Stimulated activated naive B cell treated with anti-CD40 and anti-IgM and Interleukin-4, amounts not matched to agents 10 μg/mL and 1 μg/mL and 100 μg/mL, for 72 hours (primary cell): ENCODE results near the gene APOL5.
"Not testable (repeated sequence)": the region's sequence is repeated elsewhere in the genome, so short reads cannot be mapped to it uniquely, and the experiment has no call there.

Experiments used
- ATAC-seq, 2 donors: fragments of 150-1000 bp; cut with Tn5 transposase; replicated peaks; 2 replicates each; pipeline ENCODE4 v1.10.0; 2021; ENCODE audit warnings: moderate library complexity in 1 of 2
- DNase-seq: peaks from one replicate; pipeline ENCODE4 v3.0.0; 2021
- H3K27ac Mint-ChIP-seq: one replicate; pipeline ENCODE4 v1.8.0; 2022; ENCODE audit warnings: mild to moderate bottlenecking, mixed read lengths
- H3K27me3 Mint-ChIP-seq, 2 donors: one replicate each; pipeline ENCODE4 v1.8.0; 2022; ENCODE audit warnings: mixed read lengths in 2 of 2
- H3K36me3 Mint-ChIP-seq, 2 donors: one replicate each; pipeline ENCODE4 v1.8.0; 2022; ENCODE audit warnings: mixed read lengths in 2 of 2, mild to moderate bottlenecking in 1 of 2
- H3K4me1 Mint-ChIP-seq, 2 donors: one replicate each; pipeline ENCODE4 v1.8.0; 2022; ENCODE audit warnings: mixed read lengths in 2 of 2, mild to moderate bottlenecking in 1 of 2
- H3K4me3 Mint-ChIP-seq, 2 donors: one replicate each; pipeline ENCODE4 v1.8.0; 2022; ENCODE audit warnings: mild to moderate bottlenecking in 2 of 2, mixed read lengths in 2 of 2, moderate library complexity in 1 of 2
- H3K9me3 Mint-ChIP-seq, 2 donors: one replicate each; pipeline ENCODE4 v1.8.0; 2022; ENCODE audit warnings: mixed read lengths in 2 of 2, mild to moderate bottlenecking in 1 of 2

The APOL5 gene

GRCh38 chr22:35688913-35689675, 28.6 kb upstream of the APOL5 start:
- ATAC-seq (no peak), DNase-seq (no peak)
- H3K4me3 Mint-ChIP-seq = no peak overlapping the region
- peaks cover 0 to 2% of the 10 kb centered on the region in 2 donors for H3K9me3 Mint-ChIP-seq
- peaks cover 13 to 16% of the 10 kb centered on the region in 2 donors for H3K4me1 Mint-ChIP-seq
- H3K36me3 Mint-ChIP-seq = no peaks in the 10 kb centered on the region
- no peak overlapping the region for H3K27ac Mint-ChIP-seq
- H3K27me3 Mint-ChIP-seq = peaks cover 9 to 25% of the 10 kb centered on the region in 2 donors

DNA sequence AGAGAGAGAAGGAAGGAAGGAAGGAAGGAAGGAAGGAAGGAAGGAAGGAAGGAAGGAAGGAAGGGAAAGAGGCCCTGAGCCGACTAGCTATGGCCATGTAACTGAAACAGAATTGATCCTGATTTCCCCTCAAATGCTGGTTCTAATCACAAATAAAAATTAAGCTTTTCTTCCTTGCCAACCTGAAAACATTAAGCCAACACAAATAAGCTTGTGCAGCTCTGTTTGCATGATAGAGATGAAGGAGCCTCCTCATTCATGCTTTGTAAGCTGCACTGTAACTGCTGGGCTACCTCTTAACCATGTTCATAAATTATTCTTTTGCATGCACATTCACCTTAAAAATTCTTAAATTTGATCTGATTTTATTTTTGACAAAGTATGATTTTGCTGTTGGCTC, 27.7 kb upstream of the APOL5 start:
- Mint-ChIP-seq H3K4me3 (no peak overlapping the region), H3K27me3 (peaks cover 9 to 25% of the 10 kb centered on the region in 2 donors), H3K27ac (no peak overlapping the region), H3K36me3 (no peaks in the 10 kb centered on the region), H3K4me1 (peaks cover 13 to 16% of the 10 kb centered on the region in 2 donors), H3K9me3 (peaks cover 0 to 2% of the 10 kb centered on the region in 2 donors)
- ATAC-seq (no peak), DNase-seq (no peak)

- H3K4me1 Mint-ChIP-seq = no peaks in the 10 kb centered on the region
- DNase-seq (no peak), ATAC-seq (no peak)
- peaks cover 13 to 17% of the 10 kb centered on the region in 2 donors for H3K27me3 Mint-ChIP-seq
- no peaks in the 10 kb centered on the region for H3K9me3 Mint-ChIP-seq
- H3K27ac Mint-ChIP-seq = no peak overlapping the region
- H3K36me3 Mint-ChIP-seq = no peaks in the 10 kb centered on the region
- H3K4me3 Mint-ChIP-seq = no peak overlapping the region
Measured at GRCh38 chr22:35695202-35695601, 22.5 kb upstream of the APOL5 start.

- ATAC-seq = peak in 1 of 2 donors; percentile 23
- no peak for DNase-seq
- no peaks in the 10 kb centered on the region for H3K36me3 Mint-ChIP-seq
Measured at GRCh38 chr22:35697142-35697541, 20.5 kb upstream of the APOL5 start.

DNA sequence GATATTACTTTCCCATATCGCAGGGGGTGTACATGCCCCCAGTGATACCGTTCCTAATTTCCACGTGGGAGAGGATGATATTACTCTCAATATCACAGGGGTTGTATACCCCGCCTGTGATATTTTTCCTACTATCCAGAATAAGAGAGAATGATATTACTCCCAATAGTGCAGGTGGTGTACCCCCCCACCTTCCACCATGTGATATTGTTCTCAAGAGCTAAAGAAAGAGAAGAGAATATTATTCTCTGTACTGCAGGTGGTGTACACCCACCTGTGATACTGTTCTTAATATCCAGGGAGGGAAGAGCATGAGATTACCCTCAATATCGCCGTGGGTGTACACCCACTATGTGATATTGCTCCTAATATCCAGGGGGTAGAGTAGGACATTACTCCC, 17.8 kb upstream of the APOL5 start:
- not testable (repeated sequence) for H3K27me3 Mint-ChIP-seq, DNase-seq, H3K27ac Mint-ChIP-seq, H3K9me3 Mint-ChIP-seq, H3K36me3 Mint-ChIP-seq, H3K4me3 Mint-ChIP-seq, H3K4me1 Mint-ChIP-seq
- peak in 1 of 2 donors; percentile 57 for ATAC-seq

More at GRCh38 chr22:35697142-35697541, 20.5 kb upstream of the APOL5 start:
- no peaks in the 10 kb centered on the region for H3K9me3 Mint-ChIP-seq
- H3K4me1 Mint-ChIP-seq = no peaks in the 10 kb centered on the region
- no peak overlapping the region for H3K27ac Mint-ChIP-seq
- H3K27me3 Mint-ChIP-seq = peaks cover 5 to 11% of the 10 kb centered on the region in 2 donors
- no peak overlapping the region for H3K4me3 Mint-ChIP-seq

DNA sequence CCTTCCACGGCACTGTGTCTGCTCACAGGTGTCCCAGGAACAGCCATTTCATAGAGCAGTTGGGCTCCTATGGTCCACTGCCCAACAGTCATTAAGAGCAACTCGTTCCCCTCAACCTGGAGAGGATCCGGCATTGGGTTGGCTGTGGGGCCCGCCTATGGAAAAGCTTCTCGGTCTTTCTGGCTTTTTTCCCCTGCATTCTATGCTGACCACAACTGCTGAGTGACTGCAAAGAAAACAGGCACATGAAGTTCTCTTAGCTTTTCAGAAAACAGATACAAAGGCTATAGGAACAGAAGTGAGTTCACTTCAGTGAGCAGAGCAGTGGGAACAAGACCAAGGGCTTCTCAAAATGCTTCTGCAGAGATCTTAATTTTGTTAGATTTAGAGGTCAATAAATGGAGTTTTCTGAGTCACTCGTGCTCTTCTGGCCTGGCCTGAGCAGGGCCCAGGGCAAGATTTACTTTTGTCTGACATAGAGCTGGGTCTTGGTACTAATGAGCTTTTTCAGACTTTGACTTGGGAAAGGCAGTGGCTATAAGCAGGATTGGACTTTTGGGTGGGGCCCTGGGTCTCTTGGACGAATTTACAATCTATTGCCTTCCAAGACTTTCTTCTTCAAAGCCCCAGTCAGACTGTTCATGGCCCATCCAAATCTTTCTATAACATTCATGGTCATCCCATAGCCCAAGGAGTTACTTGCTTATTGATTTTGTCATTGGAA, 13.6 kb upstream of the APOL5 start:
- H3K4me1 Mint-ChIP-seq = no peaks in the 10 kb centered on the region
- H3K27ac Mint-ChIP-seq = no peak overlapping the region
- no peaks in the 10 kb centered on the region for H3K9me3 Mint-ChIP-seq
- DNase-seq (no peak), ATAC-seq (no peak)
- peaks cover 8 to 11% of the 10 kb centered on the region in 2 donors for H3K27me3 Mint-ChIP-seq
- no peaks in the 10 kb centered on the region for H3K36me3 Mint-ChIP-seq
- H3K4me3 Mint-ChIP-seq = no peak overlapping the region

- no peak overlapping the region for H3K4me3 Mint-ChIP-seq
- DNase-seq (no peak), ATAC-seq (no peak)
- no peaks in the 10 kb centered on the region for H3K4me1 Mint-ChIP-seq
- peaks cover 8 to 11% of the 10 kb centered on the region in 2 donors for H3K27me3 Mint-ChIP-seq
- no peak overlapping the region for H3K27ac Mint-ChIP-seq
- H3K9me3 Mint-ChIP-seq = no peaks in the 10 kb centered on the region
- no peaks in the 10 kb centered on the region for H3K36me3 Mint-ChIP-seq
Measured at GRCh38 chr22:35705141-35705540, 12.5 kb upstream of the APOL5 start.

- no peak overlapping the region for H3K27ac Mint-ChIP-seq
- peaks cover 19 to 21% of the 10 kb centered on the region in 2 donors for H3K27me3 Mint-ChIP-seq
- H3K36me3 Mint-ChIP-seq = peaks cover 4 to 8% of the 10 kb centered on the region in 2 donors
- H3K4me1 Mint-ChIP-seq = no peaks in the 10 kb centered on the region
- no peak for DNase-seq
- H3K4me3 Mint-ChIP-seq = no peak overlapping the region
- no peak for ATAC-seq
- peaks cover 6 to 8% of the 10 kb centered on the region in 2 donors for H3K9me3 Mint-ChIP-seq
Measured at GRCh38 chr22:35708453-35708852, 9.2 kb upstream of the APOL5 start.

DNA sequence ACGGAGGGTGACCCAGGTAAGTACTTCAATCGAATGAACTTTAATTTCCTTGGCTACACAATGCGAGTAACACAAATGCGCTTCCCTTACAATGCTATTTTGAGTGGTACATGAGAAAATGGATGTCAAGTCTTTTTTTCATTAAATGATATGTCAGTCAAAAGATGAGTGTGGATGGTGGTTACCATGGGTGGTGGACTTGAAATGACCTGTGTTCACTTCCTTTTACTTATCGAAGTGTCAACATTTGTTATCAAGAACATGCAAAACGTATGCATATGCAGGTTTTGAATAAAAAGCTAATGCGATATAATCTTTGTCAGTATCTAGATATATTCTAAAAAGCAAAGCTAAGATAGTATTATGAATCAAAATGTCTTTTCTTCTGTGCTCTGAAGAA, 8.8 kb upstream of the APOL5 start:
- no peak overlapping the region for H3K4me3 Mint-ChIP-seq
- DNase-seq (no peak), ATAC-seq (no peak)
- peaks cover 24 to 26% of the 10 kb centered on the region in 2 donors for H3K27me3 Mint-ChIP-seq
- H3K9me3 Mint-ChIP-seq = peaks cover 7 to 12% of the 10 kb centered on the region in 2 donors
- H3K27ac Mint-ChIP-seq = no peak overlapping the region
- peaks cover 5 to 11% of the 10 kb centered on the region in 2 donors for H3K36me3 Mint-ChIP-seq
- no peaks in the 10 kb centered on the region for H3K4me1 Mint-ChIP-seq

GRCh38 chr22:35711336-35711735, 6.3 kb upstream of the APOL5 start:
- no peak overlapping the region for H3K4me3 Mint-ChIP-seq
- peaks cover 5 to 11% of the 10 kb centered on the region in 2 donors for H3K36me3 Mint-ChIP-seq
- H3K4me1 Mint-ChIP-seq = no peaks in the 10 kb centered on the region
- ATAC-seq = no peak
- DNase-seq = no peak
- no peak overlapping the region for H3K27ac Mint-ChIP-seq
- H3K27me3 Mint-ChIP-seq = peaks cover 34 to 39% of the 10 kb centered on the region in 2 donors
- H3K9me3 Mint-ChIP-seq = peaks cover 7 to 12% of the 10 kb centered on the region in 2 donors

- Mint-ChIP-seq H3K27me3 (peaks cover 32 to 35% of the 10 kb centered on the region in 2 donors), H3K4me1 (no peaks in the 10 kb centered on the region), H3K9me3 (peaks cover 7 to 12% of the 10 kb centered on the region in 2 donors), H3K36me3 (peaks cover 5 to 11% of the 10 kb centered on the region in 2 donors), H3K27ac (no peak overlapping the region), H3K4me3 (no peak overlapping the region)
- ATAC-seq = no peak
- no peak for DNase-seq
Measured at GRCh38 chr22:35712672-35713071, 5.0 kb upstream of the APOL5 start.

DNA sequence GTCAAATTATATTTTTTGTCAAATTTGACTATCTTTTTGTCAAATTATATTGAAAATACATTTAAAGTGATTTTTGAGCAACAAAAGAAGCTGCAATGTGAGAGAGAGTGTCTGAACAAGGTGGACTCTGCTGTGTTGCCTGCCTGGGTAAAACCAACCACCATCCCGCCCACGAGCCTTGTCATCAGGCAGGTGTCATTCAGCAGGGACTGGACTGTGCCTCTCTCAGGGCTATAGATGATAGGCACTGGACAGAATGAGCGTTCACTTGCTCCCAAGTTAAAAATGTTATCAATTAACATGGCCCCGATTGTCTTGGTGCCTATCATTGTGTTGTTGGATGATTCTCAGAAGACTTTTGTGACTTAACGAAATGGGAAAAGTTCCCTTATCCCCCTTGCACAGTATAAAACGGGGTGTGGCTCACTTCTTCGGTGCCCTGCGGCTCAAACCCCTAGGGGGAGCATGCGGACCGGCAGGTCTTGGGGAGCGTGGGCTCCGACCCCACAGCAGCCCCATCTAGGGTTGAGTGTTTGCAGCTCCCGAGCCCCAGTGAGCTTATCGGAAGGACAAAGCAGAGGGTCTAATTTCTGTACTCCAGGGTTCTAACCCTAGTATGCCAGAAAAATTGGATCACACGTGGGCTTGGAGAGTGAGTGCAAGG, 1.7 kb downstream of the APOL5 start:
- H3K27ac Mint-ChIP-seq = no peak overlapping the region

DNA sequence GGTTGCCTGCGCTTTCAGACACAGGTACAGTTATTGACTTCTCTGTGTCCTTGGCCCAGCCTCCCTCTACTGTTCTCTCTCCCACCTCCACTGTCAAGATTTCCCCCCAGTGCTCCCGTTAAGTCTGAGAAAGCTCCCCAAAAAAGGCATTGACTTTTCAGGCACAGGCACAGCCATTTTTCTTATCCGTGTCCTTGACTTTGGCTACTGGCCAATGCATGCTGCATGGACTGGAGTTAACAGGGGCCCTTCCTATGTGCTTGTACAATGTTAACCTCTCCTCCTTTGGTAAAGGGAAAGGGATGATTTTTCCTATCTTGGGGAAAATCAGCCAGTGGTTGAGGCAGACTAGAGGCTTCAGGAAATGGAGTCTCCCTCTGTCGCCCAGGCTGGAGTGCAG, 4.3 kb downstream of the APOL5 start:
- H3K36me3 Mint-ChIP-seq = no peaks in the 10 kb centered on the region
- H3K4me3 Mint-ChIP-seq = no peak overlapping the region
- no peaks in the 10 kb centered on the region for H3K4me1 Mint-ChIP-seq
- H3K9me3 Mint-ChIP-seq = no peaks in the 10 kb centered on the region
- ATAC-seq (no peak), DNase-seq (no peak)
- no peak overlapping the region for H3K27ac Mint-ChIP-seq
- H3K27me3 Mint-ChIP-seq = peaks cover 13 to 21% of the 10 kb centered on the region in 2 donors

More for the DNA sequence above, 1.7 kb downstream of the APOL5 start:
- Mint-ChIP-seq H3K4me1 (no peaks in the 10 kb centered on the region), H3K27me3 (peaks cover 17 to 24% of the 10 kb centered on the region in 2 donors), H3K36me3 (no peaks in the 10 kb centered on the region), H3K4me3 (no peak overlapping the region), H3K9me3 (no peaks in the 10 kb centered on the region)
- ATAC-seq (no peak), DNase-seq (no peak)

DNA sequence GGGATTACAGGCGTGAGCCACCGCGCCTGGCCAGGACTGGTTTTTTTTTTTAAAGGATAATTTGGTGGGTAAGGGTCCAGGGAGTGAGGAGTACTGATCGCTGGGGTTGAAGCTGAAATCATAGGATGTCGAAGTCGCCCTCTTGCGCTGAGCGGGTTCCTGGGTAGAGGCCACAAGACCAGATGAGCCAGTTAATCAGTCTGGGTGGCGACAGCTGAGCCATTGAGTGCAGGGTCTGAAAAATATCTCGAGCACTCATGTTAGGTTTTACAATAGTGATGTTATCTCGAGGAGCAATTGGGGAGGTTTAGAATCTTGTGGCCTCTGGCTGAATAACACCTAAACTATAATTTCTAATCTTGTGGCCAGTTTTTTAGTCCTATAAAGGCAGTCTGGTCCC, 7.8 kb downstream of the APOL5 start:
- peaks cover 18 to 34% of the 10 kb centered on the region in 2 donors for H3K27me3 Mint-ChIP-seq
- H3K36me3 Mint-ChIP-seq = no peaks in the 10 kb centered on the region
- no peaks in the 10 kb centered on the region for H3K4me1 Mint-ChIP-seq
- no peak for ATAC-seq
- H3K27ac Mint-ChIP-seq = no peak overlapping the region
- no peak overlapping the region for H3K4me3 Mint-ChIP-seq
- H3K9me3 Mint-ChIP-seq = no peaks in the 10 kb centered on the region
- no peak for DNase-seq
